ENCODE results near the gene CLIP2.
"Not testable (repeated sequence)": the region's sequence is repeated elsewhere in the genome, so short reads cannot be mapped to it uniquely, and the experiment has no call there.

The CLIP2 gene

GRCh38 chr7:74407958-74408357 lies 118.8 kb downstream of the CLIP2 start:
- no peak for DNase-seq

GRCh38 chr7:74409571-74409970 lies 120.4 kb downstream of the CLIP2 start:
- DNase-seq: no peak

- DNase-seq: no peak
Observed at GRCh38 chr7:74410772-74411171, 121.6 kb downstream of the CLIP2 start.

- not testable (repeated sequence) for DNase-seq
Observed at GRCh38 chr7:74411571-74411970, 122.4 kb downstream of the CLIP2 start.

GRCh38 chr7:74412056-74412455 lies 122.8 kb downstream of the CLIP2 start:
- peak; percentile 10 for DNase-seq

GRCh38 chr7:74412603-74413002 lies 123.4 kb downstream of the CLIP2 start:
- peak; percentile 45 for DNase-seq

GRCh38 chr7:74414595-74415333 lies 125.6 kb downstream of the CLIP2 start:
- DNase-seq: not testable (repeated sequence)

- peak; percentile 28 for DNase-seq
Observed at GRCh38 chr7:74417419-74417971, 128.3 kb downstream of the CLIP2 start.

GRCh38 chr7:74418076-74418475 lies 128.9 kb downstream of the CLIP2 start:
- DNase-seq: no peak

- DNase-seq: no peak
Observed at GRCh38 chr7:74418538-74418937, 129.3 kb downstream of the CLIP2 start.

GRCh38 chr7:74419232-74419631 lies 130.0 kb downstream of the CLIP2 start:
- not testable (repeated sequence) for DNase-seq

- DNase-seq: no peak
Observed at GRCh38 chr7:74420006-74420405, 130.8 kb downstream of the CLIP2 start.

GRCh38 chr7:74424291-74424880 lies 135.2 kb downstream of the CLIP2 start:
- DNase-seq: no peak

- no peak for DNase-seq
Observed at GRCh38 chr7:74428023-74428422, 138.8 kb downstream of the CLIP2 start.

GRCh38 chr7:74429153-74429747 lies 140.0 kb downstream of the CLIP2 start:
- no peak for DNase-seq

GRCh38 chr7:74430409-74430808 lies 141.2 kb downstream of the CLIP2 start:
- not testable (repeated sequence) for DNase-seq

GRCh38 chr7:74430961-74431466 lies 141.8 kb downstream of the CLIP2 start:
- no peak for DNase-seq

- not testable (repeated sequence) for DNase-seq
Observed at GRCh38 chr7:74437291-74437571, 148.0 kb downstream of the CLIP2 start.

- DNase-seq: no peak
Observed at GRCh38 chr7:74438327-74438726, 149.1 kb downstream of the CLIP2 start.

GRCh38 chr7:74439541-74439940 lies 150.3 kb downstream of the CLIP2 start:
- DNase-seq: no peak

- DNase-seq: not testable (repeated sequence)
Observed at GRCh38 chr7:74440143-74440542, 150.9 kb downstream of the CLIP2 start.

- DNase-seq: no peak
Observed at GRCh38 chr7:74441801-74442200, 152.6 kb downstream of the CLIP2 start.

- DNase-seq: no peak
Observed at GRCh38 chr7:74443543-74444247, 154.5 kb downstream of the CLIP2 start.
